ENCODE data around the gene GALNT6.

Gene GALNT6

DNA sequence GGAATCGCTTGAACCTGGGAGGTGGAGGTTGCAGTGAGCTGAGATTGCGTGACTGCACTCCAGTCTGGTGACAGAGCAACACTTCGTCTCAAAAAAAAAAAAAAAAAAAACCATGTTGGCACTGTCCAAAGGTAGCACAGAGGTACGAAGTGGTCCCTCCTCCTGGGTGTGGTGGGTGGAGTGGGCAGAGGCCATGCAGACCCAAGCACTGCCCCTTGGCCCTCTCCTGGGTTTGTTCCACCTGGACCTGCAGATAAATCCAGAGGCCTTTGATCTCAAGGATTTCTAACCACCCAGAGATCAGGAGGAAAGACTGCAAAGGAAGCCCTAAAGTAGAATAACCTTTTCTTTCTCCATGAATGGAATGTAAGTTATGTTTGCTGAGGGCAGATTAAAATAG is 8.7 kb upstream of the GALNT6 start:
- Histone ChIP-seq H4K20me1 (ENCODE audit: control insufficient read depth, insufficient read depth, low read depth, low read length) (no peaks in the 10 kb centered on the region), H3K4me2 (ENCODE audit: low read length) (no peak overlapping the region), H3K27ac (ENCODE audit: low read depth, low read length) (no peak overlapping the region), H3F3A (ENCODE audit: control insufficient read depth, insufficient read depth) (no peaks in the 10 kb centered on the region), H3K36me3 (ENCODE audit: control insufficient read depth, low read length) (no peaks in the 10 kb centered on the region), H3K9me2 (replicated peaks; ENCODE audit: control insufficient read depth, low read length) (no peaks in the 10 kb centered on the region), H3K79me2 (ENCODE audit: control insufficient read depth, low read length) (no peaks in the 10 kb centered on the region), H3K9me3 (ENCODE audit: control insufficient read depth, insufficient read depth, low read length) (no peaks in the 10 kb centered on the region), H3K4me3 (ENCODE audit: low read length) (no peak overlapping the region), H3K4me1 (ENCODE audit: control insufficient read depth, low read length) (no peaks in the 10 kb centered on the region), H3K27me3 (ENCODE audit: control insufficient read depth, low read length) (peaks cover 79% of the 10 kb centered on the region)
- TF ChIP-seq, protein P1, sequence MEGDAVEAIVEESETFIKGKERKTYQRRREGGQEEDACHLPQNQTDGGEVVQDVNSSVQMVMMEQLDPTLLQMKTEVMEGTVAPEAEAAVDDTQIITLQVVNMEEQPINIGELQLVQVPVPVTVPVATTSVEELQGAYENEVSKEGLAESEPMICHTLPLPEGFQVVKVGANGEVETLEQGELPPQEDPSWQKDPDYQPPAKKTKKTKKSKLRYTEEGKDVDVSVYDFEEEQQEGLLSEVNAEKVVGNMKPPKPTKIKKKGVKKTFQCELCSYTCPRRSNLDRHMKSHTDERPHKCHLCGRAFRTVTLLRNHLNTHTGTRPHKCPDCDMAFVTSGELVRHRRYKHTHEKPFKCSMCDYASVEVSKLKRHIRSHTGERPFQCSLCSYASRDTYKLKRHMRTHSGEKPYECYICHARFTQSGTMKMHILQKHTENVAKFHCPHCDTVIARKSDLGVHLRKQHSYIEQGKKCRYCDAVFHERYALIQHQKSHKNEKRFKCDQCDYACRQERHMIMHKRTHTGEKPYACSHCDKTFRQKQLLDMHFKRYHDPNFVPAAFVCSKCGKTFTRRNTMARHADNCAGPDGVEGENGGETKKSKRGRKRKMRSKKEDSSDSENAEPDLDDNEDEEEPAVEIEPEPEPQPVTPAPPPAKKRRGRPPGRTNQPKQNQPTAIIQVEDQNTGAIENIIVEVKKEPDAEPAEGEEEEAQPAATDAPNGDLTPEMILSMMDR (IDR thresholded peaks at IDR 0.05; ENCODE audit: low read depth, low read length, poor library complexity, severe bottlenecking), result no peak
- TF ChIP-seq EZH2phosphoT487 (IDR thresholded peaks at IDR 0.05; ENCODE audit: borderline replicate concordance, low read length), result no peak

DNA sequence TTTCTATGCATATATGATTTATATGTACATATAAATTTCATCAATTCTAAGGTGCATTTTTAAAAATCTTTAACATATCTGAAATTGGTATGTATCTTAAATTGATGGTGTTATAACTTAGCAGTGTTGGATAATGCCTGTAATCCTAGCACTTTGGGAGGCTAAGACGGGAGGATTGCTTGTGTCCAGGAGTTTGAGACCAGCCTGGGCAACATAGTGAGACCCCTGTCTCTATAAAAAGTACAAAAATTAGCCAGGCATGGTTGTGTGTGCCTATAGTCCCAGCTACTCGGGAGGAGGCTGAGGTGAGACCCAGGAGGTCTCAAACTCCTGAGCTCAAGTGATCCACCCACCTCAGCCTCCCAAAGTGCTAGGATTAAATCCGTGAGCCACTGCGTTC is 6.5 kb upstream of the GALNT6 start:
- Histone ChIP-seq H3K9me3 (ENCODE audit: control insufficient read depth, insufficient read depth, low read length) (no peaks in the 10 kb centered on the region), H3K4me3 (ENCODE audit: low read length) (no peak overlapping the region), H4K20me1 (ENCODE audit: control insufficient read depth, insufficient read depth, low read depth, low read length) (peaks cover 7% of the 10 kb centered on the region; the same call in 1 of the 2 replicates), H3K27ac (ENCODE audit: low read depth, low read length) (no peak overlapping the region), H3K4me2 (ENCODE audit: low read length) (no peak overlapping the region), H3K27me3 (ENCODE audit: control insufficient read depth, low read length) (peaks cover 79% of the 10 kb centered on the region), H3K9me2 (replicated peaks; ENCODE audit: control insufficient read depth, low read length) (no peaks in the 10 kb centered on the region), H3K36me3 (ENCODE audit: control insufficient read depth, low read length) (no peaks in the 10 kb centered on the region), H3F3A (ENCODE audit: control insufficient read depth, insufficient read depth) (no peaks in the 10 kb centered on the region), H3K4me1 (ENCODE audit: control insufficient read depth, low read length) (no peaks in the 10 kb centered on the region), H3K79me2 (ENCODE audit: control insufficient read depth, low read length) (no peaks in the 10 kb centered on the region)
- TF ChIP-seq, protein P1 (IDR thresholded peaks at IDR 0.05; ENCODE audit: low read depth, low read length, poor library complexity, severe bottlenecking), result no peak

DNA sequence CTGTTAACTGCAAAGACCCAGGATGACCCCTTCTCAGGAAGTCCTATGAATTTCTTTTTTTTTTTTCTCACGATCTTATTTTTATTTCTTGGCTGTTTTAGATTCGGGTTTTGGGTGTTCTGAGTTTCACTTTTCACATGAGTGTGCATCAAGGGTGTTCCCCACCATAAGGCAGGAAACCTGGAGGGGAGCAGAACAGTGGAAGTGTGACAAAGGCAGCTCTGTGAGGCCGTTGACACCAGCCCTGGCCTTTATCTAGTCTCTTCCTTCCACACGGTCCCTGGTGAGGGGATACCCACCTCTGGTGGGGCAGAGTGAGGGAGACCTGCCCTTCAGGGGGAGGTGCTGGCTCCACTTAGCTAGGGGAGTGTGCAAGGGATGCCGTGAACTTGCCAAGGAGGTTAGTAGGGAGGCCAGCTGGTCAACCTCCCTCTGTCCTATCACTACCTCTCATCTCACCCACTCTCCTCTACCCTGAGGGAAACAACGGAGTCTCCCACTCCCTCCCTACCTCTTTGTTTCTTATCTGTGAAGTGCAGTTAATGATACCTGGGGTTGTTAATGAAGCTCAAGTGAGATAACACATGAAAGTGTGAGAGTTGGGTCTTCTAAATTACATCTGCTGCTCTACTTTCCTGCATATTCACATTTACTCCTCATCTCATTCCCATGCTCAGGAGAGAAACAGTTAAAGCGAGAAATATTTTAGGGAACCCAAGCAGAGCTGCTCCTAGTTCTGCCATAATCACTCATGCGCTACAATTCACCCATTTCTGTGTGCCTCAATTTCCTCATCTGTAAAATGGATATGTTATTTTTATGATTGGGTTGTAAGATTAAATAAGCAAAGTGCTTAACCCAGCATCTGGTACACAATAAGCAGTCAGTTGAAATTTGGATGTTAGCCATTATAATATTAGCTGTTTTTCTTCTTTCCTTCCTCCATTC is 4.4 kb upstream of the GALNT6 start:
- H3K4me1 ChIP-seq (ENCODE audit: control insufficient read depth, low read length), result peaks cover 13% of the 10 kb centered on the region
- peaks cover 86% of the 10 kb centered on the region for H3K27me3 ChIP-seq (ENCODE audit: control insufficient read depth, low read length)
- no peaks in the 10 kb centered on the region for H3K9me3 ChIP-seq (ENCODE audit: control insufficient read depth, insufficient read depth, low read length)
- H3F3A ChIP-seq (ENCODE audit: control insufficient read depth, insufficient read depth), result no peaks in the 10 kb centered on the region
- no peaks in the 10 kb centered on the region for H3K36me3 ChIP-seq (ENCODE audit: control insufficient read depth, low read length)
- TF ChIP-seq EZH2phosphoT487 (IDR thresholded peaks at IDR 0.05; ENCODE audit: borderline replicate concordance, low read length), result no peak
- TF ChIP-seq, protein P1 (IDR thresholded peaks at IDR 0.05; ENCODE audit: low read depth, low read length, poor library complexity, severe bottlenecking), result no peak
- H4K20me1 ChIP-seq (ENCODE audit: control insufficient read depth, insufficient read depth, low read depth, low read length), result peaks cover 13% of the 10 kb centered on the region
- H3K27ac ChIP-seq (ENCODE audit: low read depth, low read length), result no peak overlapping the region
- no peak overlapping the region for H3K4me3 ChIP-seq (ENCODE audit: low read length)
- no peaks in the 10 kb centered on the region for H3K9me2 ChIP-seq (replicated peaks; ENCODE audit: control insufficient read depth, low read length)
- H3K4me2 ChIP-seq (ENCODE audit: low read length), result no peak overlapping the region
- H3K79me2 ChIP-seq (ENCODE audit: control insufficient read depth, low read length), result no peaks in the 10 kb centered on the region

Data from DOHH2 (cell line).